HepG2 (cell line): ENCODE results near the gene C1RL. TPM values are rescaled to one million over a fixed set of nuclear protein-coding genes. Genes with fewer than 3 reads are reported as not detected.

Source experiments
- CREM ChIP-seq, 2 experiments: sonication (generic) in 1 of 2; formaldehyde crosslinking in 1 of 2; IDR thresholded peaks; 2 replicates each; pipeline versions ENCODE4 v1.4.0 to v1.6.1; 2016 to 2020; ENCODE audit warnings: antibody characterized with exemption in 1 of 2, mild to moderate bottlenecking in 1 of 2, missing genetic modification reagents in 1 of 2
- DDIT3 ChIP-seq: sonication (generic); formaldehyde crosslinking; IDR thresholded peaks from 2 replicates; pipeline ENCODE4 v1.4.0; 2020; ENCODE audit warnings: mild to moderate bottlenecking, missing genetic modification reagents
- FOXC1 ChIP-seq: sonication (generic); formaldehyde crosslinking; IDR thresholded peaks from 2 replicates; pipeline ENCODE4 v1.8.0; 2022; ENCODE audit warnings: mild to moderate bottlenecking, missing genetic modification reagents, borderline replicate concordance
- HHEX ChIP-seq: IDR thresholded peaks from 2 replicates; pipeline ENCODE4 v1.6.1; 2016; ENCODE audit warnings: control low read depth
- HOXA3 ChIP-seq: sonication (generic); formaldehyde crosslinking; IDR thresholded peaks from 2 replicates; pipeline ENCODE4 v1.5.0; 2020; ENCODE audit warnings: missing genetic modification reagents
- HOXA5 ChIP-seq: sonication (generic); formaldehyde crosslinking; IDR thresholded peaks from 2 replicates; pipeline ENCODE4 v1.4.0; 2020; ENCODE audit warnings: missing genetic modification reagents
- HOXA9 ChIP-seq: sonication (generic); formaldehyde crosslinking; IDR thresholded peaks from 2 replicates; pipeline ENCODE4 v1.8.1; 2022; ENCODE audit warnings: missing genetic modification reagents, mild to moderate bottlenecking, moderate library complexity, borderline replicate concordance
- KMT2B ChIP-seq: IDR thresholded peaks from 2 replicates; pipeline ENCODE4 v1.6.1; 2016; ENCODE audit warnings: missing genetic modification reagents, missing compliant biosample characterization
- MEF2D ChIP-seq: sonication (generic); formaldehyde crosslinking; IDR thresholded peaks from 2 replicates; pipeline ENCODE4 v1.5.1; 2020; ENCODE audit warnings: mild to moderate bottlenecking, missing genetic modification reagents
- SIX4 ChIP-seq: sonication (generic); formaldehyde crosslinking; IDR thresholded peaks from 2 replicates; pipeline ENCODE4 v1.4.0; 2020; ENCODE audit warnings: missing genetic modification reagents
- SRY ChIP-seq: sonication (generic); formaldehyde crosslinking; IDR thresholded peaks from 2 replicates; pipeline ENCODE4 v1.8.0; 2022; ENCODE audit warnings: mild to moderate bottlenecking, missing genetic modification reagents
- THAP7 ChIP-seq: sonication (generic); formaldehyde crosslinking; IDR thresholded peaks from 2 replicates; pipeline ENCODE4 v1.8.1; 2023; ENCODE audit warnings: mild to moderate bottlenecking, missing genetic modification reagents
- ZBED4 ChIP-seq: sonication (generic); formaldehyde crosslinking; IDR thresholded peaks from 2 replicates; pipeline ENCODE4 v1.4.0; 2020; ENCODE audit warnings: missing genetic modification reagents, borderline replicate concordance
- ZBTB7B ChIP-seq: sonication (generic); formaldehyde crosslinking; IDR thresholded peaks from 2 replicates; pipeline ENCODE4 v1.4.0; 2020; ENCODE audit warnings: missing genetic modification reagents
- polyA plus RNA-seq, 8 experiments: library from polyadenylated mRNA; depleted of rRNA in 3 of 8; stranded (reverse) in 7 of 8; unstranded in 1 of 8; fragments of >200 nt; fragmentation: Illumina TruSeq in 4 of 8; extraction: Trizol in 4 of 8; gene quantifications; 2 replicates each; pipeline versions ENCODE4 v1.2.1 to v1.2.3, GENCODE V29; 2011 to 2016; ENCODE audit warnings: low read depth in 4 of 8, missing spikeins in 1 of 8, mixed read lengths in 1 of 8; ENCODE audit not compliant: insufficient read depth in 1 of 8
- total RNA-seq, 5 experiments: library from RNA; depleted of rRNA; stranded (reverse); fragments of >200 nt; fragmentation: Illumina TruSeq; extraction: Trizol; gene quantifications; 2 replicates each; pipeline ENCODE4 v1.2.3, GENCODE V29; 2016; ENCODE audit warnings: low read depth in 1 of 5

C1RL gene
- total and polyA plus RNA-seq, 2 of the 13 experiments (the other 11 are each of a cell fraction or from before 2014, with no cell fraction given): 28.9 to 53.1 TPM

GRCh38 chr12:7123806-7124522, 14.9 kb upstream of the C1RL start (continued):
- peak; percentile 48; the same call in 1 of the 2 replicates for TF ChIP-seq ZBED4 (CRISPR knock-in tag)
- no peak for TF ChIP-seq HOXA5 (CRISPR knock-in tag)
- peak; percentile 81 for TF ChIP-seq CREM (IDR thresholded peaks at IDR 0.05)
- TF ChIP-seq CREM (CRISPR knock-in tag; IDR thresholded peaks at IDR 0.05): no peak
- 0 out of 2 replicates have a peak, but pooled peaks have one; percentile 34 for TF ChIP-seq SRY (CRISPR knock-in tag)
- TF ChIP-seq FOXC1 (CRISPR knock-in tag): no peak; the same call in 1 of the 2 replicates
- peak; percentile 75 for TF ChIP-seq HOXA3 (CRISPR knock-in tag)
- TF ChIP-seq HOXA9: peak; percentile 47; the same call in 1 of the 2 replicates
- peak; percentile 92 for TF ChIP-seq ZBTB7B (CRISPR knock-in tag)
- no peak for TF ChIP-seq DDIT3 (CRISPR knock-in tag)
- 0 out of 2 replicates have a peak, but pooled peaks have one; percentile 26 for TF ChIP-seq SIX4 (CRISPR knock-in tag)
- 0 out of 2 replicates have a peak, but pooled peaks have one; percentile 34 for TF ChIP-seq HHEX (CRISPR knock-in tag)
- peak; percentile 46; the same call in 1 of the 2 replicates for TF ChIP-seq MEF2D (CRISPR knock-in tag)
- TF ChIP-seq KMT2B (CRISPR knock-in tag): 0 out of 2 replicates have a peak, but pooled peaks have one; percentile 18
- no peak for TF ChIP-seq THAP7 (CRISPR knock-in tag)
